GM12878 (cell line): ENCODE results near the gene MASP1. TPM values are rescaled to one million over a fixed set of nuclear protein-coding genes. Genes with fewer than 3 reads are reported as not detected.

Experiments
- ATAC-seq: fragments of 200-7000 bp; cut with Tn5 transposase; 3 replicates; pipeline ENCODE4 v1.9.1; 2020; ENCODE audit warnings: mild to moderate bottlenecking, moderate library complexity
- BruUV-seq: library from RNA; stranded (reverse); fragments of 400-500 nt; replicated peaks from 2 replicates; lab custom pipeline; 2021; lab: Mats Ljungman, UMichigan
- CTCF ChIA-PET: fragments of 300-600 bp; sonication (Branson Sonifier 250); formaldehyde crosslinking; extraction: SDS; loops from one replicate; lab custom pipeline; 2021; ENCODE audit warnings: inconsistent platforms; lab: Yijun Ruan, JAX
- POLR2A ChIA-PET: fragments of 350-600 bp; formaldehyde crosslinking; extraction: SDS; loops from one replicate; lab custom pipeline; 2021; ENCODE audit warnings: inconsistent platforms; lab: Charles Lee
- RAD21 ChIA-PET: fragments of 300-600 bp; sonication (Branson Sonifier 250); formaldehyde crosslinking; loops from one replicate; lab custom pipeline; 2023; ENCODE audit warnings: antibody characterized with exemption; ENCODE audit not compliant: unreplicated experiment; lab: Charles Lee
- SMC1A ChIA-PET: fragments of 300-600 bp; sonication (Branson Sonifier 250); formaldehyde crosslinking; loops from one replicate; lab custom pipeline; 2023; ENCODE audit not compliant: unreplicated experiment, uncharacterized antibody; lab: Charles Lee
- DNase-seq: peaks from one replicate; pipeline ENCODE4 v3.0.0-alpha.2; 2011; ENCODE audit warnings: low read depth, low spot score
- FAIRE-seq: peaks from 3 replicates; lab custom pipeline; 2011; peaks lifted over from hg19 to GRCh38; lab: Jason Lieb, UNC
- H2AFZ ChIP-seq: 2 replicates; pipeline ENCODE4 v1.6.0; 2011; ENCODE audit warnings: low read depth, low read length, control low read depth; ENCODE audit not compliant: control insufficient read depth
- H3K27ac ChIP-seq: 2 replicates; pipeline ENCODE4 v1.5.1; 2011; ENCODE audit warnings: control low read depth; ENCODE audit not compliant: control insufficient read depth, insufficient read depth
- H3K27me3 ChIP-seq, 2 experiments: replicated peaks in 1 of 2; 2 replicates each; pipeline versions ENCODE4 v1.6.0 to v1.6.1; 2011; ENCODE audit warnings: low read length in 1 of 2; ENCODE audit not compliant: control insufficient read depth in 2 of 2, insufficient read depth in 2 of 2
- H3K36me3 ChIP-seq, 2 experiments: 2 replicates each; pipeline ENCODE4 v1.5.1; 2011; ENCODE audit warnings: low read length in 1 of 2; ENCODE audit not compliant: control insufficient read depth in 2 of 2, insufficient read depth in 2 of 2
- H3K4me1 ChIP-seq: 2 replicates; pipeline ENCODE4 v1.6.1; 2011; ENCODE audit warnings: mild to moderate bottlenecking, low read length, moderate library complexity, mixed read lengths; ENCODE audit not compliant: control insufficient read depth, insufficient read depth
- H3K4me2 ChIP-seq: 2 replicates; pipeline ENCODE4 v1.6.0; 2011; ENCODE audit warnings: control low read depth; ENCODE audit not compliant: control insufficient read depth, insufficient read depth
- H3K4me3 ChIP-seq: fragments of 200-600 bp; sonication (generic); 2 replicates; pipeline ENCODE4 v1.5.1; 2016
- H3K79me2 ChIP-seq: 2 replicates; pipeline ENCODE4 v1.6.0; 2011; ENCODE audit warnings: low read length; ENCODE audit not compliant: control insufficient read depth, insufficient read depth
- H3K9ac ChIP-seq: 2 replicates; pipeline ENCODE4 v1.8.0; 2011; ENCODE audit warnings: low read length, control low read depth, mixed read lengths; ENCODE audit not compliant: control insufficient read depth, insufficient read depth
- H3K9me3 ChIP-seq: replicated peaks from 3 replicates; pipeline ENCODE4 v1.5.1; 2011; ENCODE audit warnings: mild to moderate bottlenecking, low read length; ENCODE audit not compliant: control insufficient read depth, insufficient read depth
- H4K20me1 ChIP-seq: 2 replicates; pipeline ENCODE4 v1.6.0; 2011; ENCODE audit not compliant: control insufficient read depth, insufficient read depth
- BHLHE40 ChIP-seq, 2 experiments: fragments of 450-650 bp in 1 of 2; IDR thresholded peaks; 2 replicates each; pipeline ENCODE4 v1.6.1; 2011 to 2017; ENCODE audit warnings: low read depth in 2 of 2, borderline replicate concordance in 1 of 2, improper control_type of control experiment in 1 of 2, low read length in 1 of 2, mild to moderate bottlenecking in 1 of 2
- CBX3 ChIP-seq: fragments of 200-600 bp; sonication (generic); IDR thresholded peaks from 2 replicates; pipeline ENCODE4 v1.6.1; 2016; ENCODE audit warnings: low read depth, borderline replicate concordance
- CTCF ChIP-seq, 3 experiments: IDR thresholded peaks in 2 of 3; conservative IDR thresholded peaks in 1 of 3; 2 replicates each; pipeline ENCODE4 v1.5.1; 2011; ENCODE audit warnings: low read depth in 3 of 3, low read length in 3 of 3, mild to moderate bottlenecking in 3 of 3, control low read depth in 2 of 3, moderate library complexity in 2 of 3, inconsistent platforms in 1 of 3, mixed read lengths in 1 of 3; ENCODE audit not compliant: control insufficient read depth in 2 of 3, insufficient read depth in 1 of 3; ENCODE audit errors: extremely low read depth in 1 of 3
- E2F8 ChIP-seq: fragments of 450-650 bp; IDR thresholded peaks from 2 replicates; pipeline ENCODE4 v1.6.1; 2018; ENCODE audit warnings: mild to moderate bottlenecking, low read depth, moderate library complexity; ENCODE audit not compliant: partially characterized antibody
- EED ChIP-seq: sonication (generic); IDR thresholded peaks from 2 replicates; pipeline ENCODE4 v1.6.1; 2016; ENCODE audit warnings: antibody characterized with exemption, low read depth
- ELK1 ChIP-seq: IDR thresholded peaks from 2 replicates; pipeline ENCODE4 v1.6.1; 2012; ENCODE audit warnings: low read depth, low read length, improper control_type of control experiment
- FOS ChIP-seq: IDR thresholded peaks from 3 replicates; pipeline ENCODE4 v1.6.1; 2011; ENCODE audit warnings: borderline replicate concordance; ENCODE audit not compliant: insufficient read length; ENCODE audit errors: extremely low read depth
- MEF2B ChIP-seq: fragments of 450-650 bp; IDR thresholded peaks from 2 replicates; pipeline ENCODE4 v1.6.1; 2018; ENCODE audit warnings: mild to moderate bottlenecking, moderate library complexity; ENCODE audit not compliant: partially characterized antibody, poor library complexity, severe bottlenecking
- NBN ChIP-seq: fragments of 450-650 bp; IDR thresholded peaks from 2 replicates; pipeline ENCODE4 v1.6.1; 2016
- NFYA ChIP-seq: IDR thresholded peaks from 2 replicates; pipeline ENCODE4 v1.6.1; 2011; ENCODE audit warnings: low read depth, mild to moderate bottlenecking, low read length, improper control_type of control experiment, borderline replicate concordance
- NR2C2 ChIP-seq: IDR thresholded peaks from 2 replicates; pipeline ENCODE4 v1.6.1; 2011; ENCODE audit warnings: borderline replicate concordance, low read depth; ENCODE audit not compliant: control insufficient read depth, insufficient read length
- SMAD5 ChIP-seq: IDR thresholded peaks from 2 replicates; pipeline ENCODE4 v1.6.1; 2016; ENCODE audit warnings: antibody characterized with exemption, low read depth
- STAT3 ChIP-seq: IDR thresholded peaks from 2 replicates; pipeline ENCODE4 v1.6.1; 2011; ENCODE audit warnings: low read depth, low read length, improper control_type of control experiment
- TARDBP ChIP-seq: IDR thresholded peaks from 2 replicates; pipeline ENCODE4 v1.6.1; 2016; ENCODE audit warnings: borderline replicate concordance
- ZBTB4 ChIP-seq: fragments of 450-650 bp; formaldehyde crosslinking; IDR thresholded peaks from 2 replicates; pipeline ENCODE4 v1.4.0; 2022; ENCODE audit warnings: mild to moderate bottlenecking, moderate library complexity
- ZNF217 ChIP-seq: fragments of 450-650 bp; IDR thresholded peaks from 2 replicates; pipeline ENCODE4 v1.6.1; 2017; ENCODE audit warnings: antibody characterized with exemption, mild to moderate bottlenecking
- WGBS: methylation state at CpG from one replicate; pipeline ENCODE4 v1.1.6; 2016; ENCODE audit warnings: low lambda C conversion rate; ENCODE audit not compliant: insufficient replicate concordance, insufficient coverage; ENCODE audit errors: missing lambda C conversion rate; 5-methylcytosine and 5-hydroxymethylcytosine counted together
- in situ Hi-C: fragments of 300-500 bp; cut with MboI; formaldehyde crosslinking; loops from 9 replicates; pipeline ENCODE4 v1.14.3; 2018; ENCODE audit warnings: mixed read lengths
- intact Hi-C: fragments of 100-400 bp; cut with micrococcal nuclease; formaldehyde crosslinking; loops from one replicate; pipeline ENCODE4 v1.14.2; 2022; ENCODE audit not compliant: unreplicated experiment
- polyA plus RNA-seq, 11 experiments: library from polyadenylated mRNA; depleted of rRNA in 4 of 11; unstranded in 6 of 11; stranded (reverse) in 5 of 11; fragments of >200 nt; fragmentation: Nextera tagmentation in 4 of 11; fragmentation: Illumina TruSeq in 1 of 11; extraction: Ambion mirVana in 4 of 11; extraction: Trizol in 1 of 11; gene quantifications; 1 replicate in 1 of 11; 2 replicates in 10 of 11; pipeline versions ENCODE4 v1.2.1 to v1.2.3, GENCODE V29; 2011 to 2016; ENCODE audit warnings: inconsistent platforms in 2 of 11, missing spikeins in 2 of 11, low read depth in 1 of 11
- total RNA-seq, 4 experiments: library from RNA; depleted of rRNA in 3 of 4; stranded (reverse); fragments of >200 nt in 3 of 4; fragmentation: Illumina TruSeq in 1 of 4; extraction: Trizol in 1 of 4; gene quantifications; 2 replicates each; pipeline versions ENCODE4 v1.2.1 to v1.2.3, GENCODE V29; 2013 to 2021

MASP1 gene
- total and polyA plus RNA-seq, 10 of the 15 experiments (the other 5 are each of a cell fraction or from before 2014, with no cell fraction given), result 0.05 TPM; not detected in 9

GRCh38 chr3:187290503-187290902 lies 1.0 kb downstream of the MASP1 start:
- H4K20me1 ChIP-seq, result no peaks in the 10 kb centered on the region
- no TSS peak for BruUV-seq
- no peaks in the 10 kb centered on the region for H3K36me3 ChIP-seq
- SMC1A ChIA-PET, result no interaction called here
- DNase-seq (no peak), FAIRE-seq (no peak), ATAC-seq (no peak)
- RAD21 ChIA-PET, result no interaction called here
- peaks cover 4 to 7% of the 10 kb centered on the region in 2 experiments for H3K27me3 ChIP-seq
- in situ Hi-C loops, result no loop called here
- no peak overlapping the region for H3K4me2 ChIP-seq
- no peak overlapping the region for H3K4me3 ChIP-seq
- H3K9ac ChIP-seq, result no peak overlapping the region
- WGBS, result 65% methylated on average over 1 of the region's 1 CpG
- H3K27ac ChIP-seq, result no peak overlapping the region
- POLR2A ChIA-PET, result no interaction called here
- H3K9me3 ChIP-seq, result no peaks in the 10 kb centered on the region
- no peak overlapping the region for H2AFZ ChIP-seq
- CTCF ChIA-PET, result interaction anchor here (1.0 kb wide), 1 partner anchor 29 kb away, joined by 4 read pairs; no protein-coding TSS in a partner anchor
- intact Hi-C loops, result no loop called here
- H3K79me2 ChIP-seq, result no peaks in the 10 kb centered on the region
- no peaks in the 10 kb centered on the region for H3K4me1 ChIP-seq
- TF ChIP-seq NR2C2 (no peak), SMAD5 (no peak), CTCF (IDR thresholded peaks at IDR 0.05 in 2 of 3, conservative IDR thresholded peaks at IDR 0.05 in 1 of 3; ENCODE audit: control insufficient read depth in 2 of 3, extremely low read depth in 1 of 3, insufficient read depth in 1 of 3, low read depth in 3 of 3, low read length in 3 of 3) (no peak), E2F8 (no peak), ELK1 (no peak), FOS (no peak), BHLHE40 (IDR thresholded peaks at IDR 0.05; ENCODE audit: borderline replicate concordance in 1 of 2, low read depth in 2 of 2, low read length in 1 of 2) (no peak), EED (no peak), MEF2B (no peak), NFYA (no peak), TARDBP (no peak), CBX3 (no peak), NBN (no peak), STAT3 (no peak), ZNF217 (no peak), ZBTB4 (CRISPR knock-in tag) (no peak)
